Liver (tissue), 9 donors: Measurements from ENCODE around the gene GULP1. TPM values are rescaled to one million over a fixed set of nuclear protein-coding genes. Genes with fewer than 3 reads are reported as not detected.

Source experiments
- DNase-seq: peaks from one replicate; pipeline ENCODE4 v3.0.0-alpha.2; 2017; ENCODE audit warnings: low spot score
- H3K27ac ChIP-seq, 2 donors: one replicate each; pipeline ENCODE4 v1.7.0; 2013; ENCODE audit warnings: inconsistent platforms in 2 of 2, low read length in 2 of 2, control low read depth in 1 of 2, low read depth in 1 of 2, mild to moderate bottlenecking in 1 of 2
- H3K27me3 ChIP-seq, 4 donors: one replicate each; pipeline versions ENCODE4 v1.6.1 to v1.7.0; 2013; ENCODE audit warnings: low read length in 3 of 4, inconsistent platforms in 1 of 4, mild to moderate bottlenecking in 1 of 4, moderate library complexity in 1 of 4; ENCODE audit not compliant: control insufficient read depth in 4 of 4, insufficient read depth in 4 of 4
- H3K36me3 ChIP-seq, 4 donors: one replicate each; pipeline versions ENCODE4 v1.6.1 to v1.7.0; 2013; ENCODE audit warnings: low read length in 3 of 4, mild to moderate bottlenecking in 3 of 4, low read depth in 1 of 4, moderate library complexity in 1 of 4; ENCODE audit not compliant: control insufficient read depth in 4 of 4, insufficient read depth in 3 of 4
- H3K4me1 ChIP-seq, 4 donors: one replicate each; pipeline versions ENCODE4 v1.6.1 to v1.7.0; 2013; ENCODE audit warnings: low read length in 3 of 4, mild to moderate bottlenecking in 3 of 4, moderate library complexity in 1 of 4; ENCODE audit not compliant: control insufficient read depth in 4 of 4, insufficient read depth in 4 of 4
- H3K4me3 ChIP-seq, 3 donors: one replicate each; pipeline versions ENCODE4 v1.6.1 to v1.7.0; 2013; ENCODE audit warnings: low read length in 3 of 3, control low read depth in 1 of 3, low read depth in 1 of 3, mild to moderate bottlenecking in 1 of 3
- H3K9ac ChIP-seq, 2 donors: one replicate each; pipeline ENCODE4 v1.7.0; 2013; ENCODE audit warnings: low read length in 2 of 2, mild to moderate bottlenecking in 2 of 2, moderate library complexity in 2 of 2, control low read depth in 1 of 2, low read depth in 1 of 2
- H3K9me3 ChIP-seq, 4 donors: one replicate each; pipeline versions ENCODE4 v1.6.1 to v1.7.0; 2013; ENCODE audit warnings: low read length in 3 of 4; ENCODE audit not compliant: control insufficient read depth in 4 of 4
- EGR1 ChIP-seq, 2 donors: IDR thresholded peaks; 2 replicates each; pipeline ENCODE4 v1.6.1; 2016 to 2018; ENCODE audit warnings: antibody characterized with exemption in 2 of 2, low read depth in 2 of 2
- FOXA1 ChIP-seq: IDR thresholded peaks from 2 replicates; pipeline ENCODE4 v1.6.1; 2016; ENCODE audit warnings: antibody characterized with exemption
- FOXA2 ChIP-seq: IDR thresholded peaks from 2 replicates; pipeline ENCODE4 v1.6.1; 2016; ENCODE audit warnings: antibody characterized with exemption
- GABPA ChIP-seq, 2 donors: IDR thresholded peaks in 1 of 2; conservative IDR thresholded peaks in 1 of 2; 2 replicates each; pipeline ENCODE4 v1.6.1; 2016; ENCODE audit warnings: antibody characterized with exemption in 2 of 2, mild to moderate bottlenecking in 1 of 2, moderate library complexity in 1 of 2
- HNF4A ChIP-seq, 2 donors: conservative IDR thresholded peaks; 2 replicates each; pipeline ENCODE4 v1.6.1; 2016; ENCODE audit warnings: antibody characterized with exemption in 2 of 2, mild to moderate bottlenecking in 2 of 2
- HNF4G ChIP-seq: IDR thresholded peaks from 2 replicates; pipeline ENCODE4 v1.6.1; 2016; ENCODE audit warnings: antibody characterized with exemption
- JUND ChIP-seq, 2 donors: IDR thresholded peaks; 2 replicates each; pipeline ENCODE4 v1.6.1; 2016; ENCODE audit warnings: antibody characterized with exemption in 2 of 2
- MAX ChIP-seq: IDR thresholded peaks from 2 replicates; pipeline ENCODE4 v1.6.1; 2016; ENCODE audit warnings: antibody characterized with exemption
- NR2F2 ChIP-seq: IDR thresholded peaks from 2 replicates; pipeline ENCODE4 v1.6.1; 2016; ENCODE audit warnings: antibody characterized with exemption
- RAD21 ChIP-seq, 2 donors: IDR thresholded peaks; 2 replicates each; pipeline ENCODE4 v1.6.1; 2016; ENCODE audit warnings: antibody characterized with exemption in 2 of 2, mild to moderate bottlenecking in 2 of 2
- REST ChIP-seq: IDR thresholded peaks from 2 replicates; pipeline ENCODE4 v1.6.1; 2016; ENCODE audit warnings: antibody characterized with exemption, mild to moderate bottlenecking
- RXRA ChIP-seq, 2 donors: IDR thresholded peaks; 2 replicates each; pipeline ENCODE4 v1.6.1; 2017 to 2018; ENCODE audit warnings: antibody characterized with exemption in 2 of 2, mild to moderate bottlenecking in 1 of 2
- SP1 ChIP-seq: IDR thresholded peaks from 2 replicates; pipeline ENCODE4 v1.6.1; 2018; ENCODE audit warnings: antibody characterized with exemption, mild to moderate bottlenecking
- TAF1 ChIP-seq: conservative IDR thresholded peaks from 2 replicates; pipeline ENCODE4 v1.6.1; 2016; ENCODE audit warnings: antibody characterized with exemption, mild to moderate bottlenecking
- YY1 ChIP-seq: IDR thresholded peaks from 2 replicates; pipeline ENCODE4 v1.6.1; 2016; ENCODE audit warnings: antibody characterized with exemption, mild to moderate bottlenecking
- WGBS: extraction: QIAGEN DNeasy Blood & Tissue Kit; methylation state at CpG from one replicate; pipeline ENCODE4 v1.1.7; 2013; 5-methylcytosine and 5-hydroxymethylcytosine counted together
- polyA plus RNA-seq, 2 donors: library from polyadenylated mRNA; stranded (reverse) in 1 of 2; unstranded in 1 of 2; fragments of 200-250 nt in 1 of 2; fragments of >200 nt in 1 of 2; fragmentation: Nextera tagmentation in 1 of 2; extraction: Ambion mirVana in 1 of 2; gene quantifications; one replicate each; pipeline versions ENCODE4 v1.2.1 to v1.2.3, GENCODE V29; 2013 to 2015
- total RNA-seq, 2 donors: library from RNA; depleted of rRNA; stranded (reverse); fragments of >200 nt; gene quantifications; one replicate each; pipeline ENCODE4 v1.2.3, GENCODE V29; 2014
- TF ChIP-seq, protein P1 (sequence below): fragments of 150-350 bp; IDR thresholded peaks from 2 replicates; pipeline ENCODE4 v1.5.1; 2017; ENCODE audit warnings: improper control_type of control experiment, low read depth, low read length; ENCODE audit not compliant: missing input control
- TF ChIP-seq, protein P2 (sequence below): IDR thresholded peaks from 2 replicates; pipeline ENCODE4 v1.6.1; 2016; ENCODE audit warnings: antibody characterized with exemption
- TF ChIP-seq, protein P3 (sequence below): IDR thresholded peaks from 2 replicates; pipeline ENCODE4 v1.6.1; 2016; ENCODE audit warnings: antibody characterized with exemption
- donor health status: healthy.
- donor health status: healthy.
- donor health status: healthy.
- donor health status: healthy.
- donor health status: healthy.

GULP1 gene
- total and polyA plus RNA-seq, 4 donors = 0.53 to 6.9 (median 0.89) TPM

DNA sequence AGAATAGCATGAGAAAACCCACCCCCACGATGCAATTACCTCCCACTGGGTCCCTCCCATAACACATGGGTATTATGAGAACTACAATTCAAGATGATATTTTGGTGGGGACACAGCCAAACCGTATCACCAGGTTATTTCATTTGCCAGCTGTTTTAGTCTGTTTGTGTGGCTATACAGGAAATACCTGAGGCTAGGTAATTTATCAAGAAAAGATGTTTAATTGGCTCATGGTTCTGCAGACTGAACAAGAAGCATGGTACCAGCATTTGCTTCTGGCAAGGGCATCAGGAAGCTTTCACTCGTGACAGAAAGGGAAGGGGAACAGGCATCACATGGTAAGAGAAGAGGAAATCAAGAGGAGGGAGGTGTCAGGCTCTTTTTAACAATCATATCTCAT is 329.2 kb downstream of the GULP1 start (continued):
- TF ChIP-seq, protein P1, sequence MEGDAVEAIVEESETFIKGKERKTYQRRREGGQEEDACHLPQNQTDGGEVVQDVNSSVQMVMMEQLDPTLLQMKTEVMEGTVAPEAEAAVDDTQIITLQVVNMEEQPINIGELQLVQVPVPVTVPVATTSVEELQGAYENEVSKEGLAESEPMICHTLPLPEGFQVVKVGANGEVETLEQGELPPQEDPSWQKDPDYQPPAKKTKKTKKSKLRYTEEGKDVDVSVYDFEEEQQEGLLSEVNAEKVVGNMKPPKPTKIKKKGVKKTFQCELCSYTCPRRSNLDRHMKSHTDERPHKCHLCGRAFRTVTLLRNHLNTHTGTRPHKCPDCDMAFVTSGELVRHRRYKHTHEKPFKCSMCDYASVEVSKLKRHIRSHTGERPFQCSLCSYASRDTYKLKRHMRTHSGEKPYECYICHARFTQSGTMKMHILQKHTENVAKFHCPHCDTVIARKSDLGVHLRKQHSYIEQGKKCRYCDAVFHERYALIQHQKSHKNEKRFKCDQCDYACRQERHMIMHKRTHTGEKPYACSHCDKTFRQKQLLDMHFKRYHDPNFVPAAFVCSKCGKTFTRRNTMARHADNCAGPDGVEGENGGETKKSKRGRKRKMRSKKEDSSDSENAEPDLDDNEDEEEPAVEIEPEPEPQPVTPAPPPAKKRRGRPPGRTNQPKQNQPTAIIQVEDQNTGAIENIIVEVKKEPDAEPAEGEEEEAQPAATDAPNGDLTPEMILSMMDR = no peak
- no peak for TF ChIP-seq MAX

DNA sequence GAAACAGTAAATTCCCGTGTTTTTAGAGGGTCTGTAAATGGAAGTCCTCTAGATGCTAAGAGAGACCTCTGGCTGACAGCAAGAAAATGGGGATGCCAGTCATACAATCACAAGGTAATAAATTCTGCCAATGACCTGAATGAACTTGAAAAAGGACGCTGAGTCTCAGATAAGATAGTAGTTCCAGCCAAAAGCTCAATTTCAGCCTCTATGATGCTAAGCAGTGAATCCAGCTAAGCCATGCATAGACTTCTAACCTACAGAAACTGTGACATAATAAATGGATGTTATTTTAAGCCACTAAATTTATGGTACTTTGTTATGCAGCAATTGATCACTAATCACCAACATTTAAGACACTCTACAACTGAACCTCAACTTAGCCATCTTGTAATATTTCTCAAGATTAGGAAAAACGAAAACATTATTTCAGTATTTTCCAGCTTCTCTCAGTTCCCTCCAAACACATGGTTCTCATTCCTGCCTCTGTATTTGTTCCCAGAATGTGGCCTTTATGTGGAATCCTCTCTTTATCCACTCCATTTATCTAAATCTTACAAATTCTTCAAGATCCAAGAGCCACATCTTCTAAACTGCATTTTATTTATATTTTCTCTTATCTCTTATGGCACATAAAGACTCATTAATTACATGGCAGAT is 331.1 kb downstream of the GULP1 start:
- no peak for DNase-seq
- Histone ChIP-seq H3K36me3 (no peaks in the 10 kb centered on the region), H3K9ac (no peak overlapping the region), H3K27me3 (no peaks in the 10 kb centered on the region), H3K4me1 (no peaks in the 10 kb centered on the region), H3K27ac (no peak overlapping the region), H3K9me3 (no peaks in the 10 kb centered on the region), H3K4me3 (no peak overlapping the region)
- no peak for TF ChIP-seq GABPA (IDR thresholded peaks at IDR 0.05 in 1 of 2, conservative IDR thresholded peaks at IDR 0.05 in 1 of 2)
- TF ChIP-seq EGR1 (IDR thresholded peaks at IDR 0.05; ENCODE audit: low read depth in 2 of 2) = no peak
- no peak for TF ChIP-seq YY1
- TF ChIP-seq MAX = no peak
- WGBS = 61% methylated on average over 3 of the region's 3 CpGs

DNA sequence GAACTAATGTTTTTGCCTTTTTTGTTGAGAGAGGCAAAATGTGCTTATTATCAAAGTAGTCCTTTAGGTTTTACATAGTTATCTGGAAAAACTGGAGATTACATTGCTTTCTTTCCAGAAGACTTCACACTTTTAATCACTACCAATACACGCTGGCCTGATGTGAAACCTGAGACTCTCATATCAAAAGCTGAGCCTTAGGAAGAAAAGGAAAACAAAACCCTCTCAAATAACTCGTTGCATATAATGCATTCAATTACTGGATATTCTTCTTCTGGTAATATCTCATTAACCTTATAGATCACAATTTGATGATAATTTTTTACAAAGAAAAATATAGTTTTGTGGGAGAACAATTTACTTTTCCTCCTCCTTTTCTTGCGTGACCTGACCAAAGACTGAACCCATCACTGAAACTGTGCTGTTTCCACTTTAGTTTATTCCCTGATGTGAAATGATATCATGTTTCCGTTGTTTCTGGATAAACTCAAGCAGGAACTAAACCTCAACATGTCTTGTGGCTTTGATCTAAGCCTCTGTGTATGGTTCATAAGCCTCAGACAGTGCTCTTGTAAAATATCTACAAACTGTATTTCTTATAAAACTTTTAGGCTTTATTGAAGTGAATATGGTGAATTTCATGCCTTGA is 332.4 kb downstream of the GULP1 start:
- H3K4me3 ChIP-seq = no peak overlapping the region
- H3K4me1 ChIP-seq = no peaks in the 10 kb centered on the region
- H3K9ac ChIP-seq = no peak overlapping the region
- H3K27me3 ChIP-seq = no peaks in the 10 kb centered on the region
- 59% methylated on average over 4 of the region's 4 CpGs for WGBS
- no peaks in the 10 kb centered on the region for H3K36me3 ChIP-seq
- no peaks in the 10 kb centered on the region for H3K9me3 ChIP-seq
- TF ChIP-seq TAF1 (no peak), FOXA2 (no peak), SP1 (no peak), GABPA (IDR thresholded peaks at IDR 0.05 in 1 of 2, conservative IDR thresholded peaks at IDR 0.05 in 1 of 2) (no peak), MAX (no peak), HNF4A (conservative IDR thresholded peaks at IDR 0.05) (no peak), REST (no peak), RAD21 (IDR thresholded peaks at IDR 0.05) (no peak), YY1 (no peak), EGR1 (IDR thresholded peaks at IDR 0.05; ENCODE audit: low read depth in 2 of 2) (no peak), HNF4G (no peak), RXRA (IDR thresholded peaks at IDR 0.05) (no peak), JUND (IDR thresholded peaks at IDR 0.05) (no peak), NR2F2 (no peak), FOXA1 (no peak)
- TF ChIP-seq, protein P2, sequence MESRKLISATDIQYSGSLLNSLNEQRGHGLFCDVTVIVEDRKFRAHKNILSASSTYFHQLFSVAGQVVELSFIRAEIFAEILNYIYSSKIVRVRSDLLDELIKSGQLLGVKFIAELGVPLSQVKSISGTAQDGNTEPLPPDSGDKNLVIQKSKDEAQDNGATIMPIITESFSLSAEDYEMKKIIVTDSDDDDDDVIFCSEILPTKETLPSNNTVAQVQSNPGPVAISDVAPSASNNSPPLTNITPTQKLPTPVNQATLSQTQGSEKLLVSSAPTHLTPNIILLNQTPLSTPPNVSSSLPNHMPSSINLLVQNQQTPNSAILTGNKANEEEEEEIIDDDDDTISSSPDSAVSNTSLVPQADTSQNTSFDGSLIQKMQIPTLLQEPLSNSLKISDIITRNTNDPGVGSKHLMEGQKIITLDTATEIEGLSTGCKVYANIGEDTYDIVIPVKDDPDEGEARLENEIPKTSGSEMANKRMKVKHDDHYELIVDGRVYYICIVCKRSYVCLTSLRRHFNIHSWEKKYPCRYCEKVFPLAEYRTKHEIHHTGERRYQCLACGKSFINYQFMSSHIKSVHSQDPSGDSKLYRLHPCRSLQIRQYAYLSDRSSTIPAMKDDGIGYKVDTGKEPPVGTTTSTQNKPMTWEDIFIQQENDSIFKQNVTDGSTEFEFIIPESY = no peak
- TF ChIP-seq, protein P3, sequence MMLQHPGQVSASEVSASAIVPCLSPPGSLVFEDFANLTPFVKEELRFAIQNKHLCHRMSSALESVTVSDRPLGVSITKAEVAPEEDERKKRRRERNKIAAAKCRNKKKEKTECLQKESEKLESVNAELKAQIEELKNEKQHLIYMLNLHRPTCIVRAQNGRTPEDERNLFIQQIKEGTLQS = no peak
- TF ChIP-seq, protein P1 = no peak
- DNase-seq = no peak
- no peak overlapping the region for H3K27ac ChIP-seq
